IMR-90 (cell line): ENCODE measurements around the gene HOXD8. TPM values are rescaled to one million over a fixed set of nuclear protein-coding genes. Genes with fewer than 3 reads are reported as not detected.

Source experiments
- ATAC-seq: fragments of 200-7000 bp; cut with Tn5 transposase; 2 replicates; pipeline ENCODE4 v1.9.1; 2020; ENCODE audit warnings: low read depth, mild to moderate bottlenecking, moderate library complexity
- BruUV-seq: library from RNA; stranded (reverse); fragments of 400-500 nt; replicated peaks from 2 replicates; lab custom pipeline; 2021; lab: Mats Ljungman, UMichigan
- CTCF ChIA-PET: fragments of 300-600 bp; formaldehyde crosslinking; extraction: SDS; loops from one replicate; lab custom pipeline; 2021; ENCODE audit warnings: antibody characterized with exemption; lab: Yijun Ruan, JAX
- POLR2A ChIA-PET: fragments of 300-600 bp; sonication (Branson Sonifier 250); formaldehyde crosslinking; loops from one replicate; lab custom pipeline; 2022; ENCODE audit warnings: antibody characterized with exemption; ENCODE audit not compliant: unreplicated experiment; lab: Charles Lee
- DNase-seq: peaks from one replicate; pipeline ENCODE4 v3.0.0; 2013
- H2AFZ ChIP-seq: replicated peaks from 2 replicates; pipeline ENCODE3; 2013; ENCODE audit warnings: low read length, mild to moderate bottlenecking; ENCODE audit not compliant: poor library complexity
- H2AK5ac ChIP-seq: 2 replicates; pipeline ENCODE4 v1.6.1; 2013; ENCODE audit warnings: low read depth, low read length, inconsistent platforms
- H2AK9ac ChIP-seq: replicated peaks from 2 replicates; pipeline ENCODE3; 2013; ENCODE audit warnings: mild to moderate bottlenecking, low read depth, low read length, moderate library complexity; ENCODE audit not compliant: poor library complexity
- H2BK120ac ChIP-seq: 2 replicates; pipeline ENCODE4 v1.6.1; 2013; ENCODE audit warnings: low read depth, low read length, inconsistent platforms
- H2BK15ac ChIP-seq: 3 replicates; pipeline ENCODE4 v1.6.1; 2013; ENCODE audit warnings: low read depth, low read length, inconsistent platforms
- H2BK20ac ChIP-seq: 2 replicates; pipeline ENCODE4 v1.6.1; 2013; ENCODE audit warnings: low read depth, mild to moderate bottlenecking, inconsistent platforms, low read length, moderate library complexity
- H2BK5ac ChIP-seq: 2 replicates; pipeline ENCODE4 v1.6.1; 2013; ENCODE audit warnings: mild to moderate bottlenecking, low read depth, low read length, inconsistent platforms; ENCODE audit not compliant: poor library complexity, severe bottlenecking
- H3K14ac ChIP-seq: replicated peaks from 2 replicates; pipeline ENCODE4 v1.6.1; 2013; ENCODE audit warnings: low read depth, low read length, inconsistent platforms
- H3K18ac ChIP-seq: 2 replicates; pipeline ENCODE4 v1.6.1; 2013; ENCODE audit warnings: low read depth, low read length, control low read depth
- H3K23ac ChIP-seq: 2 replicates; pipeline ENCODE4 v1.6.1; 2013; ENCODE audit warnings: low read depth, low read length, inconsistent platforms
- H3K27ac ChIP-seq: 2 replicates; pipeline ENCODE4 v1.5.1; 2013; ENCODE audit warnings: mild to moderate bottlenecking, control low read depth, low read length; ENCODE audit not compliant: insufficient read depth
- H3K27me3 ChIP-seq: 2 replicates; pipeline ENCODE4 v1.6.1; 2013; ENCODE audit warnings: low read length; ENCODE audit not compliant: control insufficient read depth, insufficient read depth
- H3K36me3 ChIP-seq: 2 replicates; pipeline ENCODE4 v1.6.1; 2013; ENCODE audit warnings: low read length, mixed read lengths; ENCODE audit not compliant: control insufficient read depth, insufficient read depth
- H3K4ac ChIP-seq: 2 replicates; pipeline ENCODE4 v1.6.1; 2013; ENCODE audit warnings: low read depth, low read length, inconsistent platforms
- H3K4me1 ChIP-seq: 2 replicates; pipeline ENCODE4 v1.6.1; 2013; ENCODE audit warnings: low read length, mixed read lengths; ENCODE audit not compliant: control insufficient read depth, insufficient read depth
- H3K4me2 ChIP-seq: 2 replicates; pipeline ENCODE4 v1.6.1; 2013; ENCODE audit warnings: low read depth, mild to moderate bottlenecking, control low read depth, low read length, moderate library complexity
- H3K4me3 ChIP-seq: 2 replicates; pipeline ENCODE4 v1.5.1; 2013; ENCODE audit warnings: low read depth, mild to moderate bottlenecking, control low read depth, low read length, moderate library complexity; ENCODE audit not compliant: insufficient read depth
- H3K56ac ChIP-seq: 2 replicates; pipeline ENCODE4 v1.6.1; 2013; ENCODE audit warnings: low read length, inconsistent platforms; ENCODE audit not compliant: insufficient read depth; ENCODE audit errors: extremely low read depth
- H3K79me1 ChIP-seq, 2 experiments: 2 replicates each; pipeline ENCODE4 v1.6.1; 2013; ENCODE audit warnings: low read length in 2 of 2, inconsistent platforms in 1 of 2, low read depth in 1 of 2
- H3K9ac ChIP-seq: 2 replicates; pipeline ENCODE4 v1.6.1; 2013; ENCODE audit warnings: low read depth, low read length, control low read depth
- H3K9me1 ChIP-seq: 2 replicates; pipeline ENCODE4 v1.6.1; 2013; ENCODE audit warnings: low read length, inconsistent platforms; ENCODE audit not compliant: insufficient read depth
- H3K9me3 ChIP-seq: 2 replicates; pipeline ENCODE4 v1.6.1; 2013; ENCODE audit warnings: low read length; ENCODE audit not compliant: control insufficient read depth, insufficient read depth
- H4K20me1 ChIP-seq: 2 replicates; pipeline ENCODE4 v1.6.1; 2013; ENCODE audit warnings: low read length, inconsistent platforms; ENCODE audit not compliant: insufficient read depth
- H4K5ac ChIP-seq: 2 replicates; pipeline ENCODE4 v1.6.1; 2013; ENCODE audit warnings: mild to moderate bottlenecking, low read depth, low read length, control low read depth
- H4K8ac ChIP-seq, 2 experiments: 2 replicates each; pipeline ENCODE4 v1.6.1; 2013; ENCODE audit warnings: low read depth in 2 of 2, low read length in 2 of 2, control low read depth in 1 of 2, inconsistent platforms in 1 of 2
- H4K91ac ChIP-seq: 2 replicates; pipeline ENCODE4 v1.6.1; 2013; ENCODE audit warnings: low read depth, low read length, inconsistent platforms; ENCODE audit not compliant: insufficient read depth
- BHLHE40 ChIP-seq: fragments of 150-350 bp; IDR thresholded peaks from 2 replicates; pipeline ENCODE4 v1.6.1; 2016; ENCODE audit warnings: mild to moderate bottlenecking, low read depth, low read length
- CEBPB ChIP-seq: IDR thresholded peaks from 2 replicates; pipeline ENCODE4 v1.6.1; 2012; ENCODE audit warnings: low read depth, low read length, improper control_type of control experiment
- CHD1 ChIP-seq: IDR thresholded peaks from 2 replicates; pipeline ENCODE4 v1.6.1; 2012; ENCODE audit warnings: low read depth, low read length, improper control_type of control experiment
- FOS ChIP-seq: fragments of 150-350 bp; IDR thresholded peaks from 2 replicates; pipeline ENCODE4 v1.6.1; 2016; ENCODE audit warnings: low read depth, low read length
- MAFK ChIP-seq: IDR thresholded peaks from 2 replicates; pipeline ENCODE4 v1.6.1; 2012; ENCODE audit warnings: low read depth, low read length, improper control_type of control experiment
- MAZ ChIP-seq: IDR thresholded peaks from 2 replicates; pipeline ENCODE4 v1.6.1; 2012; ENCODE audit warnings: low read depth, mild to moderate bottlenecking, low read length, improper control_type of control experiment, moderate library complexity, borderline replicate concordance
- MXI1 ChIP-seq: IDR thresholded peaks from 2 replicates; pipeline ENCODE4 v1.6.1; 2012; ENCODE audit warnings: low read depth, mild to moderate bottlenecking, low read length, moderate library complexity, borderline replicate concordance
- NFE2L2 ChIP-seq: fragments of 150-350 bp; IDR thresholded peaks from 2 replicates; pipeline ENCODE4 v1.6.1; 2016; ENCODE audit warnings: low read depth, mild to moderate bottlenecking, low read length
- POLR2A ChIP-seq: IDR thresholded peaks from 2 replicates; pipeline ENCODE4 v1.6.1; 2012; ENCODE audit warnings: mild to moderate bottlenecking, low read depth, low read length
- RAD21 ChIP-seq: IDR thresholded peaks from 2 replicates; pipeline ENCODE4 v1.6.1; 2012; ENCODE audit warnings: low read length, improper control_type of control experiment
- RCOR1 ChIP-seq: IDR thresholded peaks from 2 replicates; pipeline ENCODE4 v1.6.1; 2012; ENCODE audit warnings: mild to moderate bottlenecking, low read length, improper control_type of control experiment; ENCODE audit not compliant: insufficient replicate concordance
- RFX5 ChIP-seq: IDR thresholded peaks from 2 replicates; pipeline ENCODE4 v1.8.0; 2012; ENCODE audit warnings: low read depth, mild to moderate bottlenecking, low read length, moderate library complexity
- SMC3 ChIP-seq: fragments of 150-350 bp; IDR thresholded peaks from 2 replicates; pipeline ENCODE4 v1.6.1; 2016; ENCODE audit warnings: low read depth, mild to moderate bottlenecking, antibody characterized with exemption, low read length, moderate library complexity
- WGBS, 2 experiments: methylation state at CpG; one replicate each; pipeline versions ENCODE4 v1.1.5 to v1.1.7; 2013; ENCODE audit warnings: missing lambda C conversion rate in 2 of 2; ENCODE audit not compliant: insufficient read length in 1 of 2; ENCODE audit errors: extremely low coverage in 2 of 2; 5-methylcytosine and 5-hydroxymethylcytosine counted together
- dilution Hi-C: fragments of 300-500 bp; cut with HindIII; formaldehyde crosslinking; loops from one replicate; pipeline ENCODE4 v1.14.3; 2018; ENCODE audit warnings: low sequenced_read_pairs; ENCODE audit not compliant: unreplicated experiment
- in situ Hi-C: fragments of 300-500 bp; cut with MboI; formaldehyde crosslinking; loops from 3 replicates; pipeline ENCODE4 v1.14.3; 2019; ENCODE audit warnings: low sequenced_read_pairs, inconsistent platforms, mixed read lengths
- intact Hi-C: fragments of 100-400 bp; cut with micrococcal nuclease; formaldehyde crosslinking; loops from 2 replicates; pipeline ENCODE4 v1.10.0; 2022
- polyA plus RNA-seq, 3 experiments: library from polyadenylated mRNA; depleted of rRNA; stranded (reverse); fragments of >200 nt; gene quantifications; 2 replicates each; pipeline ENCODE4 v1.2.3, GENCODE V29; 2012; ENCODE audit warnings: low replicate concordance in 1 of 3
- total RNA-seq: library from RNA; depleted of rRNA; stranded (reverse); fragments of >200 nt; gene quantifications from 2 replicates; pipeline ENCODE4 v1.2.3, GENCODE V29; 2012
- TF ChIP-seq, protein P1 (sequence below): fragments of 150-350 bp; IDR thresholded peaks from 2 replicates; pipeline ENCODE4 v1.6.1; 2016; ENCODE audit warnings: low read depth, mild to moderate bottlenecking, low read length, moderate library complexity, borderline replicate concordance
- TF ChIP-seq, protein P2 (sequence below): conservative IDR thresholded peaks from 2 replicates; pipeline ENCODE4 v1.5.1; 2012; ENCODE audit warnings: mild to moderate bottlenecking, low read depth, low read length, improper control_type of control experiment
- TF ChIP-seq, protein P3 (sequence below): fragments of 150-350 bp; IDR thresholded peaks from 2 replicates; pipeline ENCODE4 v1.6.1; 2017; ENCODE audit warnings: mild to moderate bottlenecking, antibody characterized with exemption, low read length, low read depth

Gene HOXD8
- total and polyA plus RNA-seq, 2 of the 4 experiments (the other 2 are of a cell fraction) = not detected

DNA sequence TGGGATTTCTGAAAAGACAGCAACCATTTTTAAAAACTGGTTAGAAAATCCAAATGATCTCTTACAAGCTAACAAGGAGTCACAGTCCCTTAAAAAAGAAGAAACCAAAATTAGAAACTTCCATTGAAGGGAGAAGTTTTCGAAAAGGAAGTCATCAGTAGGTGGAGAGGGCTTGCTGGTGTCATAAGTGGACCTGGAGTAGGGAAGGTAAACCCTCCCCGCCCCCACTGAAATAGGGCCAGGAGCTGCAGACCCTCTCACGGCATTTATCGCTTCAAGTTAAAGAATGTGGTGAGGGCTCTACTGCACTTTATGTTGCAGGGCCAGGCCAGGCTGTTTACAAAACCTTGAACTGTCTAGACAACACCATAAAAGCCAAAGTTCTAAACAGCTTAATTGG is 19.6 kb upstream of the HOXD8 start:
- no peaks in the 10 kb centered on the region for H4K20me1 ChIP-seq
- CTCF ChIA-PET = interaction anchor here (0.8 to 1.3 kb wide), 4 partner anchors 12 to 544 kb away, joined by 3 to 4 read pairs (median 4); no protein-coding TSS in a partner anchor

More for the DNA sequence above, 19.6 kb upstream of the HOXD8 start:
- POLR2A ChIA-PET = no interaction called here
- WGBS, 2 experiments = no CpG with 5 or more reads among the region's 4 CpGs
- Histone ChIP-seq H2BK20ac (no peak overlapping the region), H2BK15ac (no peak overlapping the region), H3K4me3 (no peak overlapping the region), H4K8ac (no peak overlapping the region), H3K27me3 (peaks cover 92% of the 10 kb centered on the region), H3K14ac (no peak overlapping the region), H2BK5ac (no peak overlapping the region), H3K4me1 (no peaks in the 10 kb centered on the region), H2BK120ac (no peak overlapping the region), H3K9ac (no peak overlapping the region), H2AK9ac (no peak overlapping the region), H3K9me3 (peaks cover 5% of the 10 kb centered on the region), H3K23ac (no peak overlapping the region), H3K27ac (no peak overlapping the region), H3K36me3 (no peaks in the 10 kb centered on the region), H4K5ac (no peak overlapping the region), H3K18ac (no peak overlapping the region), H3K79me1 (no peaks in the 10 kb centered on the region), H3K4ac (no peak overlapping the region), H3K56ac (no peak overlapping the region), H3K4me2 (no peak overlapping the region), H2AK5ac (no peak overlapping the region), H4K91ac (no peak overlapping the region), H2AFZ (no peak overlapping the region), H3K9me1 (no peaks in the 10 kb centered on the region)
- dilution Hi-C loops = no loop called here
- in situ Hi-C loops = no loop called here
- no TSS peak for BruUV-seq
- DNase-seq (no peak), ATAC-seq (no peak)
- intact Hi-C loops = no loop called here
- TF ChIP-seq MAZ (no peak), CEBPB (no peak), FOS (no peak), SMC3 (no peak), CHD1 (no peak), RCOR1 (no peak), MXI1 (no peak), RAD21 (no peak), BHLHE40 (no peak), NFE2L2 (no peak), RFX5 (no peak), MAFK (no peak), POLR2A (no peak)
- TF ChIP-seq, protein P1, sequence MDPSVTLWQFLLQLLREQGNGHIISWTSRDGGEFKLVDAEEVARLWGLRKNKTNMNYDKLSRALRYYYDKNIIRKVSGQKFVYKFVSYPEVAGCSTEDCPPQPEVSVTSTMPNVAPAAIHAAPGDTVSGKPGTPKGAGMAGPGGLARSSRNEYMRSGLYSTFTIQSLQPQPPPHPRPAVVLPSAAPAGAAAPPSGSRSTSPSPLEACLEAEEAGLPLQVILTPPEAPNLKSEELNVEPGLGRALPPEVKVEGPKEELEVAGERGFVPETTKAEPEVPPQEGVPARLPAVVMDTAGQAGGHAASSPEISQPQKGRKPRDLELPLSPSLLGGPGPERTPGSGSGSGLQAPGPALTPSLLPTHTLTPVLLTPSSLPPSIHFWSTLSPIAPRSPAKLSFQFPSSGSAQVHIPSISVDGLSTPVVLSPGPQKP = no peak
- TF ChIP-seq, protein P2, sequence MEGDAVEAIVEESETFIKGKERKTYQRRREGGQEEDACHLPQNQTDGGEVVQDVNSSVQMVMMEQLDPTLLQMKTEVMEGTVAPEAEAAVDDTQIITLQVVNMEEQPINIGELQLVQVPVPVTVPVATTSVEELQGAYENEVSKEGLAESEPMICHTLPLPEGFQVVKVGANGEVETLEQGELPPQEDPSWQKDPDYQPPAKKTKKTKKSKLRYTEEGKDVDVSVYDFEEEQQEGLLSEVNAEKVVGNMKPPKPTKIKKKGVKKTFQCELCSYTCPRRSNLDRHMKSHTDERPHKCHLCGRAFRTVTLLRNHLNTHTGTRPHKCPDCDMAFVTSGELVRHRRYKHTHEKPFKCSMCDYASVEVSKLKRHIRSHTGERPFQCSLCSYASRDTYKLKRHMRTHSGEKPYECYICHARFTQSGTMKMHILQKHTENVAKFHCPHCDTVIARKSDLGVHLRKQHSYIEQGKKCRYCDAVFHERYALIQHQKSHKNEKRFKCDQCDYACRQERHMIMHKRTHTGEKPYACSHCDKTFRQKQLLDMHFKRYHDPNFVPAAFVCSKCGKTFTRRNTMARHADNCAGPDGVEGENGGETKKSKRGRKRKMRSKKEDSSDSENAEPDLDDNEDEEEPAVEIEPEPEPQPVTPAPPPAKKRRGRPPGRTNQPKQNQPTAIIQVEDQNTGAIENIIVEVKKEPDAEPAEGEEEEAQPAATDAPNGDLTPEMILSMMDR = no peak
- TF ChIP-seq, protein P3, sequence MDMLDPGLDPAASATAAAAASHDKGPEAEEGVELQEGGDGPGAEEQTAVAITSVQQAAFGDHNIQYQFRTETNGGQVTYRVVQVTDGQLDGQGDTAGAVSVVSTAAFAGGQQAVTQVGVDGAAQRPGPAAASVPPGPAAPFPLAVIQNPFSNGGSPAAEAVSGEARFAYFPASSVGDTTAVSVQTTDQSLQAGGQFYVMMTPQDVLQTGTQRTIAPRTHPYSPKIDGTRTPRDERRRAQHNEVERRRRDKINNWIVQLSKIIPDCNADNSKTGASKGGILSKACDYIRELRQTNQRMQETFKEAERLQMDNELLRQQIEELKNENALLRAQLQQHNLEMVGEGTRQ = no peak
